ENCODE measurements around the gene ITGA2. TPM values are rescaled to one million over a fixed set of nuclear protein-coding genes. Genes with fewer than 3 reads are reported as not detected.
"Not testable (repeated sequence)": the region's sequence is repeated elsewhere in the genome, so short reads cannot be mapped to it uniquely, and the experiment has no call there.

ITGA2 gene
- total RNA-seq, 1 experiment from 2014 or later = 29.0 TPM

- DNase-seq (ENCODE audit: low spot score) = no peak
These were observed 110.4 kb downstream of the ITGA2 start for GRCh38 chr5:53099546-53099945.

DNA sequence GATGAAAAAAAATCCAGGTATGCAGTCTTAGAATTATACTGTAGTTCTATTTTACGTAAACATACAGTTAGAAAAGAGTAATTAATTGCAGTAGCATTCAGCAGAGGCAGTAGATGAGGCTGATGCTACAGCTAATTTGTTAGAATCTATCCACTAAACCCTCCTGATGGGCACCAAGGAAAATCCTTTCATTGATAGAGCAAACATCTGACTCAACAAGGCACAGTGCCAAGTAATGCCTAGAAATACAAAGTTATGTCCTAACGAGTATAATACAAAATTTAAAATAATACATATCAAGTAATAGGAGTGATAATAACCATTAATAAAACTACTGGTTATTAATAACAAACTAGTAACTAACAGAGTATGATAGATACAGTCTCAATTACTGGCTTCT lies 111.5 kb downstream of the ITGA2 start:
- no peak for DNase-seq (ENCODE audit: low spot score)

- DNase-seq (ENCODE audit: low spot score) = no peak
These were observed 116.6 kb downstream of the ITGA2 start for GRCh38 chr5:53105611-53106300.

GRCh38 chr5:53109056-53109442 lies 119.9 kb downstream of the ITGA2 start:
- no peak for DNase-seq (ENCODE audit: low spot score)

GRCh38 chr5:53109443-53110127 lies 120.4 kb downstream of the ITGA2 start, which contains the start of gene MOCS2:
Gene MOCS2 (minus strand): TSS chr5:53109757. CDS start chr5:53107174, 2,583 bp downstream.
- peak; percentile 85 for DNase-seq (ENCODE audit: low spot score)

GRCh38 chr5:53110156-53110555 lies 121.0 kb downstream of the ITGA2 start:
- no peak for DNase-seq (ENCODE audit: low spot score)

DNA sequence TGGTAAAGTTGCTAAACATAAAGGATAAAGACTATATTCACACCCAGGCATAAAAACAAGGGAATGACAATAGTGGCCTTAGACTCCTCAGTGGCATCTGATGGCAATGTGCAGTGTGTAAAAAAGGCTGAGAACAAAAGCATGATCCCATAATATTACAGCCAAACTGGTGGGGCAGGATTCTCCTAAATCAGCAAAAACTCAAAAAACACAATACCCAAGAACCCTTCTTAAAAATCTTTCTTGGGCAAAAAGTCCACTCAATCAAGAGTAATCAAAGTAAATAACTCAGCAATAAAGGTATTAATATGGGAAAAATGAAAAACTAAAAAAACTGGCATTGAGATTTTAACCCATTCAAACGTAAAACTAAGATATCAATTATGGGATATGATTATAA lies 122.0 kb downstream of the ITGA2 start:
- DNase-seq (ENCODE audit: low spot score) = no peak

GRCh38 chr5:53112307-53112706 lies 123.2 kb downstream of the ITGA2 start:
- not testable (repeated sequence) for DNase-seq (ENCODE audit: low spot score)

- DNase-seq (ENCODE audit: low spot score) = no peak
These were observed 123.8 kb downstream of the ITGA2 start for GRCh38 chr5:53112909-53113308.

GRCh38 chr5:53113947-53114346 lies 124.8 kb downstream of the ITGA2 start:
- DNase-seq (ENCODE audit: low spot score) = no peak

- DNase-seq (ENCODE audit: low spot score) = no peak
These were observed 125.8 kb downstream of the ITGA2 start for GRCh38 chr5:53114988-53115387.

- no peak for DNase-seq (ENCODE audit: low spot score)
These were observed 127.4 kb downstream of the ITGA2 start for GRCh38 chr5:53116597-53116996.

- DNase-seq (ENCODE audit: low spot score) = no peak
These were observed 129.7 kb downstream of the ITGA2 start for GRCh38 chr5:53118879-53119278.

GRCh38 chr5:53120165-53120564 lies 131.0 kb downstream of the ITGA2 start:
- DNase-seq (ENCODE audit: low spot score) = no peak

DNA sequence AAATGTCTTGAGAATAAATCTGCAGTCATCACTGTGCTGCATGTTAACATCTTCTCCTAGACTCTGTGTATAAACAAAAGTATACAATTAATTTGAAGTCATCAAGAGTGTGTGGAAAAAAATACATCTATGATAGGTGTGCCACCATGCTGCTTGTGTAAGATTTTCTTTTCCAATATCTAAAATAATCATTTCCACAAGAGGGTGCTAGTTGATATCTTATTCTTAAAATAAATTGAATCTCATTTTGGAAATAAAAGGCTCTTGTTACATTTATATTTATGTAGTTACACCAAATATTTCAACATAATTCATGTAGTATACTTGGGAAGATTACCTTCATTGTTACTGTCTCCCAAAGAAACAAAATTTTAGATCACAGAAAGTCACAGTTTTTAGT lies 134.6 kb downstream of the ITGA2 start:
- DNase-seq (ENCODE audit: low spot score) = no peak

DNA sequence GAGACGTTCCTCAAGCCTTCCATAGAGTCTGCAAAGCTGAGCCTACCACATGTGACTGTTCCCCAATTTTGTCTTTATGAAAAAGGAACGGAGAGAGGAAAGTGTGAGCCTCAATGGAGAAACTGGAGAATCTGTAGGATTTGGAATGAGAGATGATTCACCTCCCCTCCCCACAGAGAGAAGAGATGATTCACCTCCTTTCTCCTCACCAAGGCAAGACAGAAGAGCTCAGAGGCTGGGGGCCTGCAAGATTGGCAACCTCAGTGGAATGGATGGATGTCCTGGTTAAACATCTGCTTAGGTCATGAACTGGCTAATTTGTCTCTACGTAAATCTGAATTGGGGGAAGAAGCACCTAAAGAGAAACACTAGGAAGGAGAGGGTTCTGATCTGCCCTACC lies 137.4 kb downstream of the ITGA2 start:
- DNase-seq (ENCODE audit: low spot score) = no peak

DNA sequence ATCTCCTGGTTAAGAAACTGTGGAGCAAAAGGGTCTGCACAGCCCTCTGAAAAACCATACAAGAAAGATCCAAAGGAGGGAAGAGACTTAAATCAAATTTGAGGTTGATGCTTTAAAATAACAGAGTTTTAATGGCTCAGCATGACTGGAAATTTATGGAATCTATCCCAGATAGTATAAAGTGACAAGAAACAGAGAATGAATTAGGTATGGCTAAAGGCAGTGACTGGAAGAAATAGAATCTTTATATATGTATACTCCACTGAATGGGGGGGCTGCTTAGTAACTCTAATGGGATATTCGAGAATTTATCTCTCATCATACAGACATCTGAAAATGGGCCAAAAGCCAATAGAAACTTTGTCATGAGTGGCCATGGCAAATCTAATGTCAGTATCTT lies 138.0 kb downstream of the ITGA2 start:
- no peak for DNase-seq (ENCODE audit: low spot score)

DNA sequence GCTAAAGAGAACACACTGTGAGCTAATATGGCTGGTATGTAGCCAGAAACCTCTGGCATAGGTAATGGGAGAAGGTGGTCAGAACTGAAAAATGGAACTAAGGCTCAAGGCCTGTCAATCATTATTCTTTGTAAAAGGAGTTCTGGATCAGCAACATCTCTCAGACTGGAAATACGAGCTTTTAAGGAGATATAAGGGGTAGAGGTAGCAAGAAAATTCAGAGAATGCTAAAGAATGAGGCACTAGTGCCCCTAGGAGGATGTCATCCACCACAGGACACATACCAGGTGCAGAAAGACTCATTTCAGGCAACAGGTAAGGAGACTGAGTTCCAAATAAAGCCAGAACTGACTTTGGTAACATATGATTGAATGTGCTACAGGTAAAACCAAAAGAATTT lies 139.3 kb downstream of the ITGA2 start:
- DNase-seq (ENCODE audit: low spot score) = no peak

GRCh38 chr5:53130266-53130665 lies 141.1 kb downstream of the ITGA2 start:
- DNase-seq (ENCODE audit: low spot score) = no peak

- DNase-seq (ENCODE audit: low spot score) = no peak
These were observed 143.9 kb downstream of the ITGA2 start for GRCh38 chr5:53133020-53133419.
